Cortex of kidney (tissue), 1 donor: ENCODE results near the gene PLEKHG2.
"Not testable (repeated sequence)": the region's sequence is repeated elsewhere in the genome, so short reads cannot be mapped to it uniquely, and the experiment has no call there.

Source experiments
- DNase-seq: peaks from one replicate; lab custom pipeline; 2025; lab: John Stamatoyannopoulos, UW

PLEKHG2 gene

GRCh38 chr19:39448271-39448670 lies 35.8 kb downstream of the PLEKHG2 start:
- no peak for DNase-seq

GRCh38 chr19:39449116-39449797 lies 36.8 kb downstream of the PLEKHG2 start:
- DNase-seq, result no peak

GRCh38 chr19:39451257-39451656 lies 38.8 kb downstream of the PLEKHG2 start:
- DNase-seq, result not testable (repeated sequence)

- DNase-seq, result no peak
Observed at GRCh38 chr19:39463403-39463802, 50.9 kb downstream of the PLEKHG2 start.

GRCh38 chr19:39465956-39466747 lies 53.7 kb downstream of the PLEKHG2 start:
- DNase-seq, result no peak

- DNase-seq, result no peak
Observed at GRCh38 chr19:39467941-39468340, 55.5 kb downstream of the PLEKHG2 start.

GRCh38 chr19:39469036-39469435 lies 56.6 kb downstream of the PLEKHG2 start:
- DNase-seq, result no peak

GRCh38 chr19:39469567-39469966 lies 57.1 kb downstream of the PLEKHG2 start:
- DNase-seq, result no peak

- DNase-seq, result no peak
Observed at GRCh38 chr19:39470724-39471339, 58.4 kb downstream of the PLEKHG2 start.

- DNase-seq, result no peak
Observed at GRCh38 chr19:39471756-39472536, 59.5 kb downstream of the PLEKHG2 start.

GRCh38 chr19:39472746-39473442 lies 60.4 kb downstream of the PLEKHG2 start:
- DNase-seq, result no peak

GRCh38 chr19:39473443-39473960 lies 61.0 kb downstream of the PLEKHG2 start:
- no peak for DNase-seq

GRCh38 chr19:39474139-39474620 lies 61.7 kb downstream of the PLEKHG2 start:
- no peak for DNase-seq

- DNase-seq, result no peak
Observed at GRCh38 chr19:39475748-39476147, 63.3 kb downstream of the PLEKHG2 start.
